ENCODE results near the gene KCNIP1.

The KCNIP1 gene

DNA sequence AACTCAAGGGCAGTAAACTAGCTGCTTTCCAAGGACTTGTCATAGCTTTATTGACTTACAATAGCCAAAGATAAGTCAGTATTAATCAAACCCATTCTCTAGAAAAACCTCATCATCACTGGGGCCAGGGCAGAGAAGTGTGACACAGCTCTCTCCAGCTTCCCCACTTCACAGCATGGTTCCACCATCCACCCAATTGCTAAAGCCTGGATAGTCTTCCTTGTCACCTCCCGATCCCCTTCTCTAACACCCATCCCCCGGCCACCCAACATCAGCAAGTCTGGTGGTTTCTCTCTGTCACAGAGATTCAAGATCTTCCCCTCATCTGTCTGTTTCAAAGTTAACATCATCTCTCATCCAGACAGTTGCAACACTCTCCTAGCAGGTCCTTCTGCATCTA, 191.1 kb downstream of the KCNIP1 start:
- no peak overlapping the region for H3K4me3 ChIP-seq (replicated peaks; ENCODE audit: insufficient read depth, low read length)
- peaks cover 5% of the 10 kb centered on the region for H3K27me3 ChIP-seq (ENCODE audit: insufficient read depth, poor library complexity, severe bottlenecking)
- no peak for DNase-seq (ENCODE audit: low read depth in 1 of 2, low spot score in 1 of 2)
- TF ChIP-seq SPI1 (IDR thresholded peaks at IDR 0.05; ENCODE audit: borderline replicate concordance, low read depth) (no peak), CTCF (IDR thresholded peaks at IDR 0.05; ENCODE audit: insufficient read depth, low read length) (no peak), POLR2AphosphoS5 (IDR thresholded peaks at IDR 0.05; ENCODE audit: low read depth) (no peak), REST (IDR thresholded peaks at IDR 0.05; ENCODE audit: insufficient replicate concordance, low read depth) (no peak), GABPA (IDR thresholded peaks at IDR 0.05; ENCODE audit: low read depth) (no peak)
- H3K27ac ChIP-seq (replicated peaks): no peak overlapping the region

DNA sequence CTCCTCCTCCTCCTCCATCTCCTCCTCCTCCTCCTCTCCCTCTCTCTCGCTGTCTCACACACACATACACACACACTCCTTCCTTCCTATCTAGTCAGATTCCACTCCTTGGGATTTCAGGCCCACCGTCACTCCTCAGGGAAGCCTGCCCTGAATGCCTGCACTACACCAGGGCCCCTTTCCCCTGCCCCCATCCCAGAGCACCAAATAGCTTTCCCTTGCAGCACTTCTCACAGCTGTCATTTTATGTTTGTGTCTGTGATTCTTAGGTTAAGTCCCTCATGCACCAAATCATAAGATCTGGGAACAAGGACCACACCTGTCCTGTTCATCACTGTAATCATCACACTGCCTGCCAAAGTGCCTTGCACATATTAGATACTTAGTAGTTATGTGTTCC, 193.2 kb downstream of the KCNIP1 start:
- peaks cover 5% of the 10 kb centered on the region for H3K27me3 ChIP-seq (ENCODE audit: insufficient read depth, poor library complexity, severe bottlenecking)

GRCh38 chr5:170700503-170700902, 196.7 kb downstream of the KCNIP1 start:
- DNase-seq (ENCODE audit: low read depth in 1 of 2, low spot score in 1 of 2): no peak
- no peak overlapping the region for H3K4me3 ChIP-seq (replicated peaks; ENCODE audit: insufficient read depth, low read length)
- H3K27me3 ChIP-seq (ENCODE audit: insufficient read depth, poor library complexity, severe bottlenecking): peaks cover 3% of the 10 kb centered on the region
- TF ChIP-seq REST (IDR thresholded peaks at IDR 0.05; ENCODE audit: insufficient replicate concordance, low read depth) (no peak), GABPA (IDR thresholded peaks at IDR 0.05; ENCODE audit: low read depth) (no peak), POLR2AphosphoS5 (IDR thresholded peaks at IDR 0.05; ENCODE audit: low read depth) (no peak), CTCF (IDR thresholded peaks at IDR 0.05; ENCODE audit: insufficient read depth, low read length) (no peak), SPI1 (IDR thresholded peaks at IDR 0.05; ENCODE audit: borderline replicate concordance, low read depth) (no peak)
- H3K27ac ChIP-seq (replicated peaks): no peak overlapping the region

More for the DNA sequence above, 193.2 kb downstream of the KCNIP1 start:
- TF ChIP-seq POLR2AphosphoS5 (IDR thresholded peaks at IDR 0.05; ENCODE audit: low read depth) (no peak), GABPA (IDR thresholded peaks at IDR 0.05; ENCODE audit: low read depth) (no peak), SPI1 (IDR thresholded peaks at IDR 0.05; ENCODE audit: borderline replicate concordance, low read depth) (no peak), CTCF (IDR thresholded peaks at IDR 0.05; ENCODE audit: insufficient read depth, low read length) (no peak), REST (IDR thresholded peaks at IDR 0.05; ENCODE audit: insufficient replicate concordance, low read depth) (no peak)
- no peak for DNase-seq (ENCODE audit: low read depth in 1 of 2, low spot score in 1 of 2)
- Histone ChIP-seq H3K27ac (replicated peaks) (no peak overlapping the region), H3K4me3 (replicated peaks; ENCODE audit: insufficient read depth, low read length) (no peak overlapping the region)

Data from HL-60 (cell line).